NCI-H2171 treated with DMSO at 0.1 percent for 48 hours (cell line): ENCODE data around the gene SLC1A2.

Experiments
- DNase-seq: peaks from one replicate; lab custom pipeline; 2025; lab: John Stamatoyannopoulos, UW

The SLC1A2 gene

DNA sequence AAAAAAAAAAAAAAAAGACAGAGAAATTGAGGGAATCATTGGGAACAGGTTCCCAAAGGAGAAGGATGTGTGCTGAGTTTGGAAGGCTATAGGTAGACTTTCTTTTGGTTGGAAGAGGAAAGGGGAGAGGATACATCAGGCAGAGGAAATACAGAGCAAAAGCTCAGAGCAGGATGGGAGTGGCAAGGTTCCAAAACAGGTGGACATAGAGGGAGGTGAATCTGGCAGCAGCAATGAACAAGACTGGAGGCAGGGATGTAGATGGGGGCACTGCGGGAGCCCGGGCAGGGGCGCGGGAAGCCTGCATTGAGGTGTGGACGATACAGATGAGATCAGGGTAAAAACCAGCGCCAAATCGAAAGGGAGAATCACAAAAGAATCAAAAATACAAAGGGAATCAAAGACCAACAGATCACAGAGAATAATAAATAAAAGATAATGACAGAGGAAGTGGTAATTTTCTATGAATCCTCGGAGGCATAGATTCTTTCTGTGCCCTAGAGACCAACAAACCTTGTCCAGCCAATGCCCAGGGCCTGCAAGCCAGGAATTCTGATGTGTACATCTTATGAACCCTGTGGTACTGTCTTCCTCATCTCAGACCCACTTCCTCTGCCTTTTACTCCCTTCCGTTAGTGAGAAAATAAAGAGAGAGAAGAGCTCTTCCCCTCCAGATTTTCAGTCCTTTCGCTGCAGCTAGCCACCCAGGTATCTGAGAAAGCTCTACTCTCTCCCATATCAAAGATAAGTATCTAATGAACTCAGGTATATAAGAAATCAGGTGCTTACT, 70.3 kb downstream of the SLC1A2 start:
- no peak for DNase-seq

DNA sequence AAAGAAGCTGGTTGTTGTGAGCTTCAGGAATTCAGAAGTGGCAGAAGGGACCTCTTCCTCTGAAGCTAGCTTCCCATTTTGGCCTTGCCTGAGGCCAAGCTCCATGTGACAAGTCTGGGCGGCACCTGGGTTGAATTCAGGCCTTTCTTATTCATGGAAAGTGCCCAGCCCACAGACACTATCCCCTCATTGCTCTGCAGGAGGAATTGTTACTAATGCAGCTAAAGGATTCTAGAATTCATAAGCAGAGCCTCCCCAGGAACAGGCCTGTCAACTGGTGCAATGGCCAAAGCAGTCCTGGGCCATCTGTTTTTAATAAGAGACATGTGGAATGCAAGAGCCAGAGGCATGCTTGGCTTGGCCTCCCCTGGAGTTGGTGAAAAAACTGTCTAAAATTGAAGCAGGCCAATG, 71.4 kb downstream of the SLC1A2 start:
- no peak for DNase-seq

GRCh38 chr11:35347173-35347878, 72.0 kb downstream of the SLC1A2 start:
- DNase-seq = no peak

DNA sequence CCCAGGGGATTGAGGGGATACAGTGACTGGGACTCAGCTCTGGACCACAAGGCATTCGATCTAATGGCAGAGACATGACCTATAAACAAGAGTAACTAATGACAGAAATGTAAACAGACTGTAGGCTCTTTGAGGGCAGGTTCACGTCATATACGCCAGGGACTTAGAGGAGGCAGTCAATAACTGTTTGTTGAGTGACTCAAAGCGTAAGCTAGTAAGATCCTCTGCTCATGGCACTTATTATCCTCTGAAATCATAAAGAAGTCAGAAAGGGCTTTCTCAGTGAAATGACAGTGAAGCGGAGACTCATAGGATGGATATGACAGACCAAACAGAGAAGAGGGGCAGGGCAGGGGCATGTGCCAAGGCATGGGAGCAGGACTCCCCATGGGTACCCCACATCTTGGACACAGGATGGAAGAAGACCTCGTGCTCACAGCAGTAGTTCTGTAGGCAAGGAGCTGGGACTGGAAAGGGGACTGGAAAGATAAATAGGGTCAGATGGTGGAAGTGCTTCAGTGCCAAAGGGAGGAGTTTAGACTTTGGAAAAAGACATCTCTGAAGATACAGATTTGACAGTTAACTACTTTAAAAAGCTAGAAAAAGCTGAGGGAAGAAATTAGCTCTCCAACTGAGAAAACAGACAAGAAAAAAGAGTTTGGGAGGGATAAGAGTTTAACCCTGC, 72.7 kb downstream of the SLC1A2 start:
- DNase-seq = no peak

DNA sequence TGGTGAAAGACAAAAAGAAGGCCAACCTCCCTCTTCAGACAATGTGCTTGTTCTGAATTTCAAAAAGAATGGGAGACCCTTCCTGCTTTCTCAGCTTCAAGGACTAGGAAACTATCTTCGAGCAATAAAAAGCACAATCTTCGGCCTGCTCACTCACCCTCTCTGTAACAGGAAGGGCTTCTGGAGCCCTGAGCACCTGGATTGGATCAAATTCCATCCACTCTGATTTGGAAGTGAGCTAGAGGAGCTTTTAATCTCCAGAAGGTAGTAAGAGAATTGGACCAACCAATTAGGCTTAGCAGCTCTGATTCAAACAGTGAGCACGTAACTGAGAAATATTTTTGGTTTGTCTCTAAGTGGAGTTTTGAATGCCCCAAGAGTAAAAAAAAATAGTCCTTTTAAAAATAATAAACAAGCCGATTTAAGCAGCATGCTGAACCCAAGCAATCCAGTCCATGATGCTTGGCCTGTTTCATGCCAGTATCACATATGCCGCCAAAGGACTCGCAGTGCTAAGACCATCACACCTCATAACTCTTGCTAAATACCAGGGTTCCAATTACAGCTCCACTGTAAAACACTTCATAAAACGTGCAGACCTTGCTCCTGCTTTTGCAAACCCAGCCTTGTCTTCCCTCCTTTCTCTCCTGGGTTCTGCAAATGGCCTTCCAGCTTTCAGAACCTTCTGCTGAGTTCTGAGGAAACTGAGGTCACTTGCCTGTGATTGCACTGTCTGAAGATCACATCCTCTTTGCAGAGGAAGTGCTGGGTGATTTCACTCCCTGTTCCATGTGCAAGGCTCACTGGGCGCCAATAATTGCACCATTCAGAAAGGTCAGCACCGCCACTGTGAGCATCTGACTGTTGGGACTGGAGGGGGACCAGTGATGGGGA, 74.4 kb downstream of the SLC1A2 start:
- DNase-seq = no peak

GRCh38 chr11:35343033-35343598, 76.2 kb downstream of the SLC1A2 start:
- DNase-seq = no peak

- DNase-seq = no peak
Measured at GRCh38 chr11:35340715-35341114, 78.6 kb downstream of the SLC1A2 start.

- DNase-seq = no peak
Measured at GRCh38 chr11:35340071-35340470, 79.3 kb downstream of the SLC1A2 start.

GRCh38 chr11:35338921-35339320, 80.4 kb downstream of the SLC1A2 start:
- no peak for DNase-seq

- DNase-seq = no peak
Measured at GRCh38 chr11:35337914-35338305, 81.4 kb downstream of the SLC1A2 start.

- no peak for DNase-seq
Measured at GRCh38 chr11:35337136-35337913, 82.0 kb downstream of the SLC1A2 start.

GRCh38 chr11:35336726-35337125, 82.6 kb downstream of the SLC1A2 start:
- no peak for DNase-seq

DNA sequence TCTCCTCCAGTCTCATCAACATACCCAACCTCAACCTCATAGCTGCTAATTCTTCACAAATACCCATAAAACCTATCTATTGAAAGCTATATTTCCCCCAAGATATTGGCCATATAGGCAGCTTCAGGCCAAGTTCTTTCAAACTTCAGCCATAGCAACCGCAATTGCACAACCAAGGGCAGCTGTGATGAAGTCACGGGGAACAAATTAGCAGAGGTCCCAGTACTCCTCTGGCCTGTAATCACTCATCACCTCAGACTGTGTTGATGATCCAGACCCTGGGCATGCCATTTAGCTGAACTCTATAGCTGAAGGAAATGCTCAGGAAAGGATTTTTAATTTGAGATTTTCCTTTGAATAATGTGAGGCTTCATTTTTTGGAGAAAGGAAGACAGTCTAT, 84.1 kb downstream of the SLC1A2 start:
- no peak for DNase-seq

GRCh38 chr11:35334385-35335090, 84.8 kb downstream of the SLC1A2 start:
- DNase-seq = peak; percentile 37

GRCh38 chr11:35332524-35332923, 86.8 kb downstream of the SLC1A2 start:
- no peak for DNase-seq

DNA sequence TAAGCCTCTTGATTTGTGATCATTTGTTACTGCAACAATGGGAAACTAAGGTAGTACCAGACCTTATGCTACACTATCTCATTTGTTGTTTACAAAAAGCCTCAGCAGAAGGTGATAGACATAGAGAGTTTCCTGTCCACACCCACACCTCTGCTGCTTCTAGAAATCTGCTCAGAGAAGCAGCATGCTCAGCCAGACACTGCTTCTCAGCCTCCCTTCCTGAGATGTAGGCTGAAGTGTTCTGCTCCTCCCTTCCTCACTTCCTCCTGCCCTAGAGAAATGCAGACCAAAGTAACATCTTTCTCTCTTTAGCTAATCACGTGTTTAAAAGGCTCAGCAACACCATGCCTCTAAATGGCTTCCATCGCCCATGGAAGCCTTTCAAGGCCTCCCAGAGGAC, 88.4 kb downstream of the SLC1A2 start:
- no peak for DNase-seq

- DNase-seq = no peak
Measured at GRCh38 chr11:35330156-35330889, 89.0 kb downstream of the SLC1A2 start.

DNA sequence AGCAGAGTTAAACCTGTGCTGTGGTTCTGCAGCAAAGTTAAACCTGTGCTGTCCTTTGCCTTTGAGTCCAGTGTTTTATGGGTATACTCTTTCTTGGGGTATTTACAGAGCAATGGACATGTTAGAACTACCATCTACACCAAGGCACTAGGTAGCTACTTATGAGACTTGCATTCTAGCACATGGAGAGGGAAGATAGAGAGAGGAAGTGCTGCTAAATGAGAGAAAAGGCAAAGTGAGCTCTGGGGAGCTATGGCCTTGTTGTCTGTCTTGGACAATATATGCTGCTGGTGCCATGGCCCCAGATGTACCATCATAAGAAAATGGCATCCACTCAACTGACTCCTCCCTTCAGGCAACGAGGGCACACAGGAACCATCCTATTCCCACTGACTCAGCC, 91.5 kb downstream of the SLC1A2 start:
- DNase-seq = no peak

- no peak for DNase-seq
Measured at GRCh38 chr11:35326266-35326879, 93.0 kb downstream of the SLC1A2 start.
